Activated CD8-positive, alpha-beta memory T cell treated with anti-CD3 and anti-CD28 coated beads, Interleukin-2, amount 50 U/mL, for 24 hours (primary cell): ENCODE data around the gene SPATS1.

Experiments
- DNase-seq: peaks from one replicate; pipeline ENCODE4 v3.0.0-alpha.2; 2020; ENCODE audit errors: extremely low read depth

Gene SPATS1

GRCh38 chr6:44342489-44342888, at the start of gene SPATS1:
Gene SPATS1 (plus strand): TSS chr6:44342650. CDS start chr6:44343096, 446 bp downstream.
- DNase-seq: no peak

DNA sequence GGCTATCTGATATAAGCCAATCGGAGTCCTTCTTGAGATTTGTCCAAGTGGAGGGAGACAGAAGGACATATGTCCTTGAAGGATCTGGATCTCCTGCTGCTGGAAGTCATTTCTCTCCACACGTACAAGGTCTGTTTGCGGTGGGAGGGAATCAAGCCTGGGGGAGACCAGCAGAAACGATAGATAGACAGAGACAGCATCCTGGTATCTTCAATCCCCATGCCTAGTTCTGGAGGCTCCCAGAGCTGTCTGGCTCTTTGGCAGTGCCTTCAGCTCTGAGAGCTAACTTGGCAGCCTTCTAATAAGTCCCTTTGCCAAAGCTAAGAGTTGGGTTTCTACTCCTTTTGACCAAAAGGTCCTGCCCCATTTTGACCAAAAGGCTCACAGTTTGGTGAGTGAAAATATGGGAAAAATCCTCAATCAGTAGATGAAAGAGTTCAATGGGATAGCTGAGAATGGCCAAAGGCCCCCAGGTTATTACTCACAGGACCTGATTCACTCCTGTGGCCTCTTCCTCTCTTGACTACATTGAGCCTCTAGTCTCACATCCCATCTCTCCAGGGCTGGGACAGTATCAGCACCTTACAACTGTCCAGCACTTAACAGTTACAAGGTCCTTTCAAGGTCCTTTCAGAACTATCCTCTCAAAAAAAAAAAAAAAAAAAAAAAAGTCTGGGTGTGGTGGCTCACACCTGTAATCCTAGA, 49.6 kb upstream of the SPATS1 start:
- DNase-seq: no peak

DNA sequence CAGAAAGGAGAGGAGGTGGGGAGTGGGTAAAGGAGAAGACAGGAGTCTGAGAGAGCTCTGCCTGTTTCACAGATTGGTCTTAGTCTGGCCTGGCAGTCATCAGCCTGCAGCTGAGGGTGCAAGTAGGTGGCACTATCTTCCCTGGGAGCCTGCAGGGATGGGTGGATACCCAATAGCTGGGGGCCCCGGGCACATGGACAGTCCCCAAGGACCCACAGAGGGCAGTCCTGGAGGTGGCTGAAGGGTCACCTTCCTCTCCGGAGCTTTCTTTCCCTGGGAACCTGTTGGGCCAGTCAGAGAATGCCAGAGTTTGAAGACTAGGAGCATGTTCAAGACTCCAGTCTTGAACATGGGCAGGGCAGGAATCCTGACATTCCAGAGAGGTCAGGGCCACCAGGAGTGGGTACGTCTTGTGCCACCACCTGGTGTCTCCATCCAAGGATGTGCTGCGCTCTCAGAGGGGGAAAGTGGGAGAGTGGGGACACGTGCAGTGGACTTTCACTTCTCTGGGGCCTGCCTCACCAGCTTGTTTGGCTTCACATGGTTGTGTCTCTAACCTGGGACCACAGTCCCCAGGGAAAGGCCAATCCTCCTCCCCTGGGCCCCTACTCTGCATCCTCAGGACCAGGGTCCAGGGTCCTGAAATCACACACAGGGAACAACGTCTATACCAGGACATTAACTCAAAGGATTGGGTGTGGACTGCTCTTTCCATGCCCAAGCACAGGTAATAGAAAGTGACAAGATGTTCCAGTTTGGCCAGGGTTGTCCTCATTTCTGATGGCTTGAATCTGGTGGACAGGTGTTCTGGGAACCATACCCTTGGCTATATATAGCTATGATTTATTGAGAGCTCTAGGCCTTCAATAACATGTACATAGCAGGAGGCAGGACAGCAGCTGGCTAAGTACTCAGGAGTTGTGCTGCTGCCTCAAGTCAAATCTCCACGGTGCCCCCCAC, 47.3 kb upstream of the SPATS1 start:
- no peak for DNase-seq

GRCh38 chr6:44297063-44298038, 45.1 kb upstream of the SPATS1 start:
- DNase-seq: no peak

DNA sequence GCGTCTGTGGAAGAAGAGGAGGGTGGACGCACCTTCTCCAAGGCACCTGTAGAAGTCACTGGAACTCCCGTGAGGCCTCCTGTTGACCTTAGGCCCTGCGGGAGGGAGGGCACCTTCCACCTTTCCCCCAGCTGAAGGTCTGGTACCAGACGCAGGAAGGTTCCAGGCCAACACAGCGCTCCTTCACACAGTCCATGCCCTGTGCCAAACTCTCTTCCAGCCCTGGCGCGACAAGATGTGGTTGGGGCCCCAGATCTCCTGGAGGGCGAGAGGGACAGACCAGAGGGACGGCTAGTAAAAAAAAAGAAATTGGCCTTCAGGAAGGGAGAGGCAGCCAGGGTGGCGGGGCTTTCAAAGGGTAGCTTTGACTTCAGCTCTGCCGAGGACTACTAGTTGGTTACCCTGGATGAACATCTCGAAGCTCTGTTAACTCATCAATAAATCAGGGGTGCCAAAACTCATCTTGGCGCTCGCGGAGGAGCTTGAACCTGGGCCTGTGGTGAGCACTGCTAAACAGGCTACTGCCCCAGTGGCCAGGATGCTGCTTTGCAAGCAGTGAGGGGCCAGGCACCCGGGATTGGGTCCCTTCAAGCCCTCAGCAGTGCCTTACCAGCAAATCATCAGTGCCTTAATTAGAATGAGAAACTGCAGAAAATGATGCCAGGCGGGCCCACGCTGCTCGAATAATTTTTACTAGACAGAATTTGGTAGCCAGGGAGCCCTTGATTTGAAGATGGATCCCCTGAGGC, 44.2 kb upstream of the SPATS1 start:
- DNase-seq: no peak

DNA sequence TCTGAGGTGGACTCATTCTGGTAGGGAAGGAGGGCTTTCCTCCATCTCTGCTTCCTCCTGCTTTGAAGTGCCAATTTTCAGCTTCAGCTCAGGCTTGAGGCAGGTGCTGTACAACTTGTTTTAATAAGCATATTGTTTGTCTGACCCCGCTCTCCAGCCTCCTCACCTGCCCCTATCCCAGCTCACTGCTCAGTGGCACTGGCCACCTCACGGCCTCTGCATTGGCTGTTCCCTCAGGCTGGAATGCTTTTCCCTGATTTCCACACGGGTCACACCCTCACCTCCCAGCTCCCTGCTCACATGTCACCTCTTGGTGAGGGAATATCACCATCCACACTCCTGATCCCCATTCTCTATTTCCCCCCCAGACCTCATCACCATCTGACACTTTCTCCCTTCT, 43.6 kb upstream of the SPATS1 start:
- no peak for DNase-seq

GRCh38 chr6:44300292-44300823, 42.1 kb upstream of the SPATS1 start:
- DNase-seq: no peak

DNA sequence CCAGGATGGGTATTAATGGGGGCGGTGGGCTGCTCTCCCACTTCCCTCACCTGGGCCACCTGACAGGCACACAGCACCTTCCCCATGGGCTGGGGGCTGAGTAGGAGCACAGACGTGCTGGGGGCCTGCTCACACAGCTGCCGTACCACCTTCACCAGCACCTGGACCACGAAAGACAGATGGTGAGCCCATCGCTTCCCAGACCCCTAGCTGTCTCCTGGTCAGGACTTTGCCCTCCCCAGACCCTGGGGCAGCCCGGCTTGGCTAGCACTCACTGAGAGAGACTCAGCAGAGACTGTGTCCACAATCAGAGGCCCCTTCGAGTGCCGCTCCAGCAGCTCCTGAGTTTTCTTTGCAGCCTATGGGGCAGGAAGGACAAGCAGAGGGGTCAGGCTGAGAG, 41.3 kb upstream of the SPATS1 start:
- DNase-seq: no peak

DNA sequence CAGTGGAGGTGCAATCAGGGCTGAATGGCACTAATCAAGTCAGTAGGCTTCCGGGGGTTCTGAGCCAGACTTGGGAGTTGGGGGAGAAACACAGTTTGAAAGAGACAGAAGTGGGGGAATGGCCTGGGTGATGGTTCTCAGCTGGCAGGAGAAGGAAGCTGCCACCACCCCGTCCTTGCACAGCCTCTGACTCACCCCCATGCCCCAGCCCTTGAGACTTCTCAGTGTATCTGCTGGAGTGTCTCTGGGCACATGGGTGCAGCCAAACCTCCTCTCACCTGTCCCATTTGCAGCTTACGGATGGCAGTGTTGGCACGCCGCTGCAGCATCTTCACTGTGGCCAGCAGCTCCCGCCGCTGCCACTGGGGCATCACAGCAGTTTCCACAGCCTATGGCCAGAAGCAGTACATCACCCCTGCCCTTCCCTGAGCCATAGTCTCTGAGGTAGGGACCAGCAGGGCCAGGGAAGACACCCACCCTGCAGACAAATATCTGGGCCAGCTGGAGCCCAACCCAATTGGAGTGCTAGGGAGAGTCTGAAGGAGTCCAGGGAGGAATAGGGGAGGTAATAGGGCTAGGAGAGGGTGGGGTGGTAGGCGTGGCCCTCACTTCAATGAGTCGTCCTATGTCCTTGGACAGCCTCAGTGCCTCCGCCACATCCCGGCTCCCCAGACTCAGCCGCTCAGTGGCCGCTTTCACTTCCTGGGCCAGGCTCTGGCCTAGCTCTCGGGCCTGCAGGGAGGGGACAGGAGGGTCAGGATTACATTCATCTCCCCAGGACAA, 40.5 kb upstream of the SPATS1 start:
- DNase-seq: no peak

- no peak for DNase-seq
These were observed 39.6 kb upstream of the SPATS1 start for GRCh38 chr6:44302856-44303255.

- no peak for DNase-seq
These were observed 38.6 kb upstream of the SPATS1 start for GRCh38 chr6:44303842-44304241.

GRCh38 chr6:44304282-44305199, 37.9 kb upstream of the SPATS1 start:
- no peak for DNase-seq

DNA sequence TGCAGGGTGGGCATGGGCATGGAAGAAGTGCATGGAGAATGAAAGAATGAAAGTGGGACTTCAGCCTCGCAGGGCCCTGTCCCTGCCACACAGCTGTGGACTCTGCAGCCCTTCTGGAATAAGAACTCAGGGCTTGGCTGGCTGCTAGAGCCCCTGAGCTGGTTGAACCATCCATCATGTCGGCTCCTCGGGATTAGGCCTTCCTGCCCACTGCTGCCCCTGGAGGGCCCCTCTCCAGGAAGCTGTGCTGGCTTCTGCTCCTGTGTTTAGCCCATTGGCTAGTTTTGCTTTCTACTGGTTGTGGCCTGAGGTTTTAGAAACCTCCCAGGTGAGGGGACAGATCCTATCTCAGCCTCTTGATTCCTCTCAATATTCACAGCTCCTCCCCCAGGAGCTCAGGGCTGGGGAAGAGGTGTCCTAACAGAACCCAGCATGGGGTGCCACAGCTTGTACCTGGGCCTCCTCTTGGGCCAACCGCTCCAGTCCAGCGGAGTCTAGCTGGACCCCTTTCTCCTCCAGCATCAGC, 37.2 kb upstream of the SPATS1 start:
- no peak for DNase-seq

- no peak for DNase-seq
These were observed 35.7 kb upstream of the SPATS1 start for GRCh38 chr6:44306710-44307109.

DNA sequence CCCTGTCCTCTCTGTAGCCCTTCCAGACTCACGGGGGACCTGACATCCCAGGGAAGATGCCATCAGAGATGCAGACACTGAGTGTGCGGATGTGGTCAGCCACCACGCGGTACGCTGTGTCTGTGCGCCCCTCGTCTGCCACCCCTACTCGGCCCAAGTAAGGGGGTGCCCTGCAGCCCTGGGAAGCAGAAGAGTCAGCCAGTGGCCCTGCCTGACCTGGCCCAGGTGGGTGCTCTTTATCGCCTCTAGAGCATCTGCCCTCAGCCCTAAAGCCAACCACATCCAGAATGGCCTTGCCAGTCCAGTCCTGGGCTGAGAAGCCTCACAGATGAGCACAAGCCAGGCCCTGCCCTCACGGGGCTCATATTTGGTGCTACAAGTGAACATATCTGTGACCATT, 35.2 kb upstream of the SPATS1 start:
- no peak for DNase-seq

- DNase-seq: no peak
These were observed 33.4 kb upstream of the SPATS1 start for GRCh38 chr6:44309092-44309491.

DNA sequence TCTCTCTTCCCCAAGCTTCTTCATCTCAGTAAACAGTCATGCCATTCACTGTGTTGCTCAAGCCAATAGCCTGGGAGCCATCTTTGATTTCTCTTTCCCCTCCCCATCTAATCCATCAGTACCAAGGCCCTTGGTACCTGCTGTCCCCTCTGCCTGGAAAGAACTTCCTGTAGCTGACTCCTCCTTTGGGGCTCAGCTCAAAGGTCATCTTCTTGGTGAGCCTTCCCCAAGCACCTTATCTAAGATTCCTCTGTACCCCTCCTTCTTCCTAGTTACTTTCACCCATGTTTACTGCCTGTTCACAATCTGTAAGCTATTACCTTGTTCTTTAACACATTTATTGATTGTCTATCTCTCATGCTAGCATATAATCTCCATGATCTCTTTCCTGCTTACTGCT, 32.8 kb upstream of the SPATS1 start:
- DNase-seq: no peak

GRCh38 chr6:44310241-44310640, 32.2 kb upstream of the SPATS1 start:
- DNase-seq: no peak

GRCh38 chr6:44311304-44311703, 31.1 kb upstream of the SPATS1 start:
- no peak for DNase-seq
